Hepatocyte (in vitro differentiated cells): ENCODE data around the gene PCDH9.

Experiments
- CTCF ChIP-seq: fragments of 200-600 bp; sonication (generic); IDR thresholded peaks from 2 replicates; pipeline ENCODE4 v1.5.1; 2016; ENCODE audit warnings: antibody characterized with exemption, mild to moderate bottlenecking; ENCODE audit not compliant: poor library complexity
- EZH2 ChIP-seq: fragments of 200-600 bp; sonication (generic); IDR thresholded peaks from 2 replicates; pipeline ENCODE4 v1.6.1; 2016; ENCODE audit warnings: antibody characterized with exemption, mild to moderate bottlenecking, borderline replicate concordance
- EZH2phosphoT487 ChIP-seq: fragments of 200-600 bp; sonication (generic); IDR thresholded peaks from one replicate; pipeline ENCODE4 v1.6.1; 2018; ENCODE audit warnings: antibody characterized with exemption, mild to moderate bottlenecking, low read depth, moderate library complexity; ENCODE audit not compliant: unreplicated experiment, severe bottlenecking

DNA sequence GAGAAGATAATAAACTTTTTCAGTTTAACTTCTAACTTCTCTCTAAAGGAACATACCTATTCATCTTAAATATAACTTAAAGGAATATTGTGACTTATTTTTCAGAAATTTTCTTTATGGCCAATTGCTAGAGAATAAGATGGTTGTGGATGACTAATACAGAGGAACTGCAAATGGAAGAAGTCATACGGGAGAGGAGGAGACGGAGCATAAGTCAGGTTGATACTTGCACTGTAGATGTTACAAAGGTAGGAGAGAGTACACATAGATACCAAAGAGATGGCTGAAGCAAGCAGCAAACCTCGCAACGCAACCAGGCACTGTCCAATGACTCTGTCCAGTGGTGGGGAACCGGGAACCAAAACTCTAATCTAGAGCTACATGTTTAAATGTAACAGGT is 963.4 kb downstream of the PCDH9 start:
- TF ChIP-seq CTCF (no peak), EZH2 (no peak), EZH2phosphoT487 (no peak)
